OCI-LY1 (cell line): ENCODE data around the gene CDK5RAP2.

ENCODE experiments used
- H2AFZ ChIP-seq: fragments of 200-600 bp; sonication (generic), shearing (Covaris generic); 2 replicates; pipeline ENCODE4 v1.6.0; 2014; ENCODE audit warnings: antibody characterized with exemption, mild to moderate bottlenecking, low read length
- H3F3A ChIP-seq: fragments of 200-600 bp; sonication (generic), shearing (Covaris generic); 2 replicates; pipeline ENCODE4 v1.6.0; 2014; ENCODE audit warnings: mild to moderate bottlenecking, antibody characterized with exemption, low read length, moderate library complexity; ENCODE audit not compliant: insufficient read depth
- H3K27ac ChIP-seq: fragments of 200-600 bp; sonication (generic); 2 replicates; pipeline ENCODE4 v1.5.1; 2014; ENCODE audit warnings: low read length, mixed run types, mild to moderate bottlenecking, low read depth; ENCODE audit not compliant: poor library complexity, severe bottlenecking
- H3K27me3 ChIP-seq: fragments of 200-600 bp; sonication (generic); 2 replicates; pipeline ENCODE4 v1.6.0; 2014; ENCODE audit warnings: antibody characterized with exemption, mild to moderate bottlenecking, low read length, moderate library complexity; ENCODE audit not compliant: insufficient read depth
- H3K36me3 ChIP-seq: fragments of 200-600 bp; sonication (generic); 2 replicates; pipeline ENCODE4 v1.6.1; 2014; ENCODE audit warnings: mild to moderate bottlenecking, antibody characterized with exemption, low read length, moderate library complexity, mixed read lengths; ENCODE audit not compliant: insufficient read depth
- H3K4me1 ChIP-seq: fragments of 200-600 bp; sonication (generic); 2 replicates; pipeline ENCODE4 v1.5.1; 2014; ENCODE audit warnings: mild to moderate bottlenecking, low read length, moderate library complexity; ENCODE audit not compliant: insufficient read depth, severe bottlenecking
- H3K4me2 ChIP-seq: fragments of 200-600 bp; sonication (generic), shearing (Covaris generic); 2 replicates; pipeline ENCODE4 v1.6.1; 2014; ENCODE audit warnings: low read length
- H3K4me3 ChIP-seq: fragments of 200-600 bp; sonication (generic); 2 replicates; pipeline ENCODE4 v1.5.1; 2014; ENCODE audit warnings: low read length, low read depth, mild to moderate bottlenecking, mixed read lengths; ENCODE audit not compliant: poor library complexity, severe bottlenecking
- H3K79me2 ChIP-seq: fragments of 200-600 bp; shearing (Covaris generic); 2 replicates; pipeline ENCODE4 v1.6.1; 2016; ENCODE audit warnings: mixed run types, low read length, mixed read lengths; ENCODE audit not compliant: insufficient read depth
- H3K9ac ChIP-seq: fragments of 200-600 bp; sonication (generic), shearing (Covaris generic); 2 replicates; pipeline ENCODE4 v1.6.1; 2014; ENCODE audit warnings: mild to moderate bottlenecking, low read length, mixed read lengths
- H3K9me2 ChIP-seq: fragments of 200-600 bp; sonication (generic), shearing (Covaris generic); 2 replicates; pipeline ENCODE4 v1.6.1; 2014; ENCODE audit warnings: low read depth, mild to moderate bottlenecking, low read length, mixed read lengths
- H3K9me3 ChIP-seq: fragments of 200-600 bp; shearing (Covaris generic); 2 replicates; pipeline ENCODE4 v1.6.1; 2014; ENCODE audit warnings: low read length, mixed read lengths
- H4K20me1 ChIP-seq: fragments of 200-600 bp; sonication (generic), shearing (Covaris generic); 2 replicates; pipeline ENCODE4 v1.6.0; 2016; ENCODE audit warnings: mild to moderate bottlenecking, low read length; ENCODE audit not compliant: insufficient read depth
- CTCF ChIP-seq: fragments of 200-600 bp; sonication (generic), shearing (Covaris generic); IDR thresholded peaks from 2 replicates; pipeline ENCODE4 v1.5.1; 2017; ENCODE audit warnings: mild to moderate bottlenecking, antibody characterized with exemption, low read length, moderate library complexity, mixed read lengths
- EZH2 ChIP-seq: fragments of 200-600 bp; sonication (generic), shearing (Covaris generic); IDR thresholded peaks from 2 replicates; pipeline ENCODE4 v1.8.0; 2017; ENCODE audit warnings: borderline replicate concordance, mixed run types, mild to moderate bottlenecking, antibody characterized with exemption, low read length, moderate library complexity, mixed read lengths

The CDK5RAP2 gene

GRCh38 chr9:120411862-120412424 is 168.0 kb downstream of the CDK5RAP2 start:
- no peak overlapping the region for H3K27ac ChIP-seq
- H3K79me2 ChIP-seq = no peaks in the 10 kb centered on the region
- no peaks in the 10 kb centered on the region for H3K27me3 ChIP-seq
- no peak overlapping the region for H3K9ac ChIP-seq
- peaks cover 77% of the 10 kb centered on the region for H3K36me3 ChIP-seq
- no peak overlapping the region for H3K4me3 ChIP-seq
- no peak overlapping the region for H2AFZ ChIP-seq
- H3F3A ChIP-seq = no peaks in the 10 kb centered on the region
- no peak for TF ChIP-seq CTCF
- TF ChIP-seq EZH2 = no peak
- H3K9me2 ChIP-seq = no peaks in the 10 kb centered on the region
- H3K4me1 ChIP-seq = no peaks in the 10 kb centered on the region
- no peaks in the 10 kb centered on the region for H4K20me1 ChIP-seq
- H3K9me3 ChIP-seq = no peaks in the 10 kb centered on the region
- H3K4me2 ChIP-seq = no peak overlapping the region

- H4K20me1 ChIP-seq = no peaks in the 10 kb centered on the region
- H3K79me2 ChIP-seq = no peaks in the 10 kb centered on the region
- H3K9ac ChIP-seq = no peak overlapping the region
- no peaks in the 10 kb centered on the region for H3K9me3 ChIP-seq
- H3K36me3 ChIP-seq = peaks cover 87% of the 10 kb centered on the region
- TF ChIP-seq EZH2 = no peak
- TF ChIP-seq CTCF = no peak
- H3K4me1 ChIP-seq = no peaks in the 10 kb centered on the region
- no peak overlapping the region for H3K27ac ChIP-seq
- H3K27me3 ChIP-seq = no peaks in the 10 kb centered on the region
- H2AFZ ChIP-seq = no peak overlapping the region
- H3K4me2 ChIP-seq = no peak overlapping the region
- H3K4me3 ChIP-seq = no peak overlapping the region
- no peaks in the 10 kb centered on the region for H3K9me2 ChIP-seq
- H3F3A ChIP-seq = no peaks in the 10 kb centered on the region
Measured at GRCh38 chr9:120410925-120411501, 169.0 kb downstream of the CDK5RAP2 start.

GRCh38 chr9:120408680-120409258 is 171.2 kb downstream of the CDK5RAP2 start:
- TF ChIP-seq EZH2 = no peak
- no peak for TF ChIP-seq CTCF
- Histone ChIP-seq H4K20me1 (no peaks in the 10 kb centered on the region), H3K4me1 (no peaks in the 10 kb centered on the region), H3K27ac (no peak overlapping the region), H3F3A (no peaks in the 10 kb centered on the region), H2AFZ (no peak overlapping the region), H3K36me3 (peaks cover 94% of the 10 kb centered on the region), H3K9ac (no peak overlapping the region), H3K9me2 (no peaks in the 10 kb centered on the region), H3K79me2 (no peaks in the 10 kb centered on the region), H3K4me2 (no peak overlapping the region), H3K4me3 (no peak overlapping the region), H3K9me3 (no peaks in the 10 kb centered on the region), H3K27me3 (no peaks in the 10 kb centered on the region)
